ENCODE data around the gene SLC31A1.

Gene SLC31A1

GRCh38 chr9:113309204-113309813 lies 88.0 kb downstream of the SLC31A1 start:
- DNase-seq, result peak; percentile 62

GRCh38 chr9:113310538-113310937 lies 89.2 kb downstream of the SLC31A1 start:
- DNase-seq, result no peak

GRCh38 chr9:113311961-113312360 lies 90.6 kb downstream of the SLC31A1 start:
- no peak for DNase-seq

GRCh38 chr9:113313261-113313660 lies 91.9 kb downstream of the SLC31A1 start:
- DNase-seq, result no peak

Data from DMS53 (cell line).